ENCODE data around the gene ACTL10. TPM values are rescaled to one million over a fixed set of nuclear protein-coding genes. Genes with fewer than 3 reads are reported as not detected.

ACTL10 gene
- total and polyA plus RNA-seq, 2 experiments from 2014 or later = 0.71 to 1.9 TPM

- TF ChIP-seq ZNF462 (CRISPR knock-in tag; IDR thresholded peaks at IDR 0.05) = no peak
- TF ChIP-seq STAT1 (IDR thresholded peaks at IDR 0.05; ENCODE audit: unreplicated experiment) = no peak
- TF ChIP-seq, protein P1, sequence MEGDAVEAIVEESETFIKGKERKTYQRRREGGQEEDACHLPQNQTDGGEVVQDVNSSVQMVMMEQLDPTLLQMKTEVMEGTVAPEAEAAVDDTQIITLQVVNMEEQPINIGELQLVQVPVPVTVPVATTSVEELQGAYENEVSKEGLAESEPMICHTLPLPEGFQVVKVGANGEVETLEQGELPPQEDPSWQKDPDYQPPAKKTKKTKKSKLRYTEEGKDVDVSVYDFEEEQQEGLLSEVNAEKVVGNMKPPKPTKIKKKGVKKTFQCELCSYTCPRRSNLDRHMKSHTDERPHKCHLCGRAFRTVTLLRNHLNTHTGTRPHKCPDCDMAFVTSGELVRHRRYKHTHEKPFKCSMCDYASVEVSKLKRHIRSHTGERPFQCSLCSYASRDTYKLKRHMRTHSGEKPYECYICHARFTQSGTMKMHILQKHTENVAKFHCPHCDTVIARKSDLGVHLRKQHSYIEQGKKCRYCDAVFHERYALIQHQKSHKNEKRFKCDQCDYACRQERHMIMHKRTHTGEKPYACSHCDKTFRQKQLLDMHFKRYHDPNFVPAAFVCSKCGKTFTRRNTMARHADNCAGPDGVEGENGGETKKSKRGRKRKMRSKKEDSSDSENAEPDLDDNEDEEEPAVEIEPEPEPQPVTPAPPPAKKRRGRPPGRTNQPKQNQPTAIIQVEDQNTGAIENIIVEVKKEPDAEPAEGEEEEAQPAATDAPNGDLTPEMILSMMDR (conservative IDR thresholded peaks at IDR 0.05; ENCODE audit: low read depth in 2 of 2) = no peak
- TF ChIP-seq NANOG (IDR thresholded peaks at IDR 0.05; ENCODE audit: borderline replicate concordance) = no peak
- TF ChIP-seq ZNF331 (CRISPR knock-in tag; IDR thresholded peaks at IDR 0.05; ENCODE audit: low read depth) = no peak
- TF ChIP-seq EZH2 (IDR thresholded peaks at IDR 0.05; ENCODE audit: low read depth, unreplicated experiment) = no peak
- no peak for TF ChIP-seq ZNF114 (CRISPR knock-in tag; IDR thresholded peaks at IDR 0.05)
These were observed 44.6 kb downstream of the ACTL10 start (continued) for GRCh38 chr20:33711446-33711738.

GRCh38 chr20:33713865-33714367 lies 47.2 kb downstream of the ACTL10 start:
- Histone ChIP-seq H2AFZ (no peak overlapping the region), H3K4me2 (no peak overlapping the region), H4K20me1 (replicated peaks; ENCODE audit: insufficient read depth) (no peaks in the 10 kb centered on the region), H3K36me3 (ENCODE audit: insufficient read depth) (no peaks in the 10 kb centered on the region), H3K4me3 (no peak overlapping the region), H3K4me1 (ENCODE audit: insufficient read depth) (peaks cover 12% of the 10 kb centered on the region), H3F3A (replicated peaks; ENCODE audit: low read depth) (0 out of 2 replicates have a peak, but pooled peaks cover 3% of the 10 kb centered on the region), H3K9me2 (ENCODE audit: insufficient read depth) (no peaks in the 10 kb centered on the region), H3K79me2 (replicated peaks; ENCODE audit: insufficient read depth) (no peaks in the 10 kb centered on the region), H3K27ac (ENCODE audit: low read depth) (no peak overlapping the region), H3K27me3 (ENCODE audit: insufficient read depth) (no peaks in the 10 kb centered on the region)
- peaks cover 6% of the 10 kb centered on the region for H3K27me3 Mint-ChIP-seq (ENCODE audit: insufficient read depth, low read depth, poor library complexity)
- no peak overlapping the region for H3K4me3 Mint-ChIP-seq
- DNase-seq (ENCODE audit: low spot score) (no peak), ATAC-seq (no peak)
- H3K36me3 Mint-ChIP-seq (ENCODE audit: low read depth) = no peaks in the 10 kb centered on the region; the same call in 2 of the 3 replicates
- H3K27ac Mint-ChIP-seq = no peak overlapping the region; the same call in 1 of the 2 replicates
- no peaks in the 10 kb centered on the region for H3K9me3 Mint-ChIP-seq
- H3K4me1 Mint-ChIP-seq = peaks cover 16% of the 10 kb centered on the region
- no peak for TF ChIP-seq NANOG (IDR thresholded peaks at IDR 0.05; ENCODE audit: borderline replicate concordance)
- no peak for TF ChIP-seq ZNF462 (CRISPR knock-in tag; IDR thresholded peaks at IDR 0.05)

Measured in GM23338 (cell line).